ENCODE results near the gene GHRL.

- TF ChIP-seq CTCF (IDR thresholded peaks at IDR 0.05) (no peak), POLR2AphosphoS5 (IDR thresholded peaks at IDR 0.05; ENCODE audit: low read depth, low read length) (no peak), TCF7L2 (IDR thresholded peaks at IDR 0.05; ENCODE audit: low read depth, low read length) (no peak), REST (IDR thresholded peaks at IDR 0.05; ENCODE audit: insufficient read depth in 1 of 2, low read depth in 2 of 2, low read length in 1 of 2) (no peak)
These were observed 23.3 kb downstream of the GHRL start for GRCh38 chr3:10269443-10269842.

Measured in Panc1 (cell line).